ENCODE measurements around the gene TOMT. TPM values are rescaled to one million over a fixed set of nuclear protein-coding genes. Genes with fewer than 3 reads are reported as not detected.
A peak's percentile ranks its signal among the peaks of the same experiment; 100 is the strongest.

TOMT gene
- total and polyA plus RNA-seq, 2 donors, result not detected

DNA sequence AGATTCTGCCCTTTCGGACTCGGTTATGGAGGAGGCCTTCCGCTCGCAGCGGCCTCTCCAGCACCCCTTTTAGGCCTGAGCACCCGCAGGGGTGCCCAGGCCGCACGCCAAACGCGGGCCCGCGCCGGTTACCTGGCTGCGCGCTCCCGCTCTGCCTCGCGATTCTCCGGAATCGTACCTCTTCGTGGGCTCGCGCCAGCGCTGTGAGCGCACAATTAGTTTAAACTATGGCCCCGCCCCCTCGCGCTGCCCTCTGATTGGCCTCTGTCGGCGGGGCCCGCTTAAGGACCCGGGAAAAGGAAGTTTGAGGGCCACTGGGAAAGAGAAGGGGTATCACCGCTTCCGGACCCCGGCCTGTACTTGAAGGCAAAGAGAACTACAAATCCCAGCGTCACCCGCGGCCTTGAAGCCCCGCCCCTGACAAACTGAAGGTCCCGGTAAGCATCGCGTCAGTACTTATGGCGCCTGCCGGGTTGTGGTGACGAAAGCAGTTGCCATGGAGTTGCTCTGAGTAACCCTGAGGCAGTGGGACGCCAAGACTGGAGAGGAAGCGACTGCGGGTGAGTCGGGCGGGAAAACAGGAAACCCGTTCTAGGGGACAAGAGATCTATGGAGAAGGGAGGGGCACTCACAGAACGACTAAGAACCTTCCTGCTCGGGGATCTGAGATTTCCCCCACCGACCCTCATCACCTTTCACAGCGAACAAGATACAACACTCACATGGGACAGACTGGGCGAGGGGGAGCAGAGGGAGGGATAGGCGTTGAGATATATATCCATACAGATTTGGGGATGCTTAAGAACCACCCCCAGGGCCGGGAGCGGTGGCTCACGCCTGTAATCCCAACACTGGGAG is 25.2 kb upstream of the TOMT start, which contains the start of the genes LRRC51 and NUMA1:
Gene LRRC51 (plus strand): TSS at position 525 of the 858 bp plus-strand sequence. CDS start 8,234 bp downstream, outside the sequence.
Gene NUMA1 (minus strand): TSS at position 217 of the 858 bp plus-strand sequence. CDS start 44,599 bp downstream, outside the sequence.
- peak; percentile 100 for DNase-seq (ENCODE audit: extremely low spot score)
- peak within 1 kb of the TSS; percentile 92 for H3K27ac ChIP-seq (ENCODE audit: low read depth)
- under 1% methylated on average over 60 of the region's 60 CpGs for WGBS
- H3K4me3 ChIP-seq (ENCODE audit: low read depth, low read length), result peak within 1 kb of the TSS; percentile 71
- no peaks in the 10 kb centered on the region for H3K36me3 ChIP-seq (ENCODE audit: insufficient read depth)
- H3K4me1 ChIP-seq (ENCODE audit: insufficient read depth), result peaks cover 2% of the 10 kb centered on the region

DNA sequence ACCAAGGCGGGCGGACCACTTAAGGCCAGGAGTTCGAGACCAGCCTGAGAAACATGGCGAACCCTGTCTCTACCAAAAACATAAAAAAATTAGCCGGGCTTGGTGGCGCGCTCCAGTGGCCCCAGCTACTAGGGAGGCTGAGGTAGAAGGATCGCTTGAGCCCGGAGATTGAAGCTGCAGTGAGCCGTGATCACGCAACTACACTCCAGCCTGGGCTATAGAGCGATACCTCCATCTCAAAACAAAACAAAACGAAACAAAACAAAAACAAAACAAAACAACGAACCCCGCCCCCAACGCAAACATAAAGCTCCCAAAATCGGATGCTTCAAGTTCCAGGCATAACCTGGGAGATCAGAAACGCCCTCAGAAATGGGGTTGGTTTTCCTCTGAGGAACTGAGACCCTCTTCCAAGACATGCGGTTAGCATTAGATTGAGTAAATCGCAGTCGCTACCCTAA is 24.5 kb upstream of the TOMT start:
- peaks cover 2% of the 10 kb centered on the region for H3K4me1 ChIP-seq (ENCODE audit: insufficient read depth)
- no peak for DNase-seq (ENCODE audit: extremely low spot score)
- 66% methylated on average over 21 of the region's 21 CpGs for WGBS
- peak overlapping the region; percentile 86 for H3K27ac ChIP-seq (ENCODE audit: low read depth)
- peak overlapping the region; percentile 34 for H3K4me3 ChIP-seq (ENCODE audit: low read depth, low read length)
- H3K36me3 ChIP-seq (ENCODE audit: insufficient read depth), result no peaks in the 10 kb centered on the region

DNA sequence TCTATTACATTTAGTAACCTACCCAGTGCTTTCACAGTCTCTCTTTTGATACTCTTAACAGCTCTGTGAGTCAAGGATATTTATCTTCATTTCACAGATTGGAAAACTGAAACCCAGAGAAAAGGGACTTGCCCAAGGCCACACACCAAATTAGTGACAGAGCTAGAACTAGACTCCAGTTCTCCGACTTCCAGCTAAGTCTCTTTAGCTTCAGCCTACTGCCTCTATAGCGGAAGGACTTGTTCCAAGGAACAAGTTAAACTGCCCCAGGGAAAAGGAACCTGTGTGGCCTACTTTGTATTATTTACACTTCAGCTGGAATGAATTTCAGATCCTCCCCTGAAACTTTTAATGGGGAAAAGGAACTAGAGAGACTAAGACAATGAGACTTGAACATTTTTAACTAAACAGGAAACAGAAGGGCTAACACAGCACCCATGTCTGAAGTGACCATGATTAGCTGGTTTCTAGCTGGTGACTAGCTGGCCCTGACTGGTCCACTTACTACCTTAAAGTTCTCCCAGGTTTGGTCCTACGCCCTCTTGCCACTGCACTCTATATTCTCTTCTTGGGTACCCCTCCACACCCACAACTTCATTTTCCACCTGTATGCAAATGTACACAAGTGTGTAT is 23.8 kb upstream of the TOMT start:
- Histone ChIP-seq H3K4me3 (ENCODE audit: low read depth, low read length) (no peak overlapping the region), H3K27ac (ENCODE audit: low read depth) (peak overlapping the region; percentile 30), H3K36me3 (ENCODE audit: insufficient read depth) (no peaks in the 10 kb centered on the region), H3K4me1 (ENCODE audit: insufficient read depth) (peaks cover 2% of the 10 kb centered on the region)
- DNase-seq (ENCODE audit: extremely low spot score), result peak; percentile 39
- WGBS, result 91% methylated on average over 3 of the region's 3 CpGs

DNA sequence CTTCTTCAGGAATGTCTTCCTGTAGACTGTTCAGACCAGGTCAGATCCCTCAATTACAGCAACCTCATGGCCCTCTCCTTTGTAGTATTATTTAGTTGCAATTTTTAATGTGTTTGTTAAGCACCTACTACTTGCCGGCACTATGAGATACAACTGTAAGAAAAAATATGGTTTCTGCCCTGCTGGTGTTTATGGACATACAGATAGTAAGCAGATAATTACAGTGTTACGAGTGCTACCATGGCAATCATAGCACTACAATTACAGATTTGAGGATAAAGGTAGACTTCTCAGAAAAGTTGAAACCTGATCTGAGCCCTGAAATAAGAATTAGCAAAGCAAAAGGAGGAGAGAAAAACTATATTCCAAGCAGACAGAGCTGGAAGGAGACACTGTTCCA is 22.3 kb upstream of the TOMT start:
- no peaks in the 10 kb centered on the region for H3K36me3 ChIP-seq (ENCODE audit: insufficient read depth)
- peaks cover 2% of the 10 kb centered on the region for H3K4me1 ChIP-seq (ENCODE audit: insufficient read depth)
- no peak for DNase-seq (ENCODE audit: extremely low spot score)
- H3K4me3 ChIP-seq (ENCODE audit: low read depth, low read length), result no peak overlapping the region
- H3K27ac ChIP-seq (ENCODE audit: low read depth), result no peak overlapping the region
- 81% methylated on average over 2 of the region's 2 CpGs for WGBS

DNA sequence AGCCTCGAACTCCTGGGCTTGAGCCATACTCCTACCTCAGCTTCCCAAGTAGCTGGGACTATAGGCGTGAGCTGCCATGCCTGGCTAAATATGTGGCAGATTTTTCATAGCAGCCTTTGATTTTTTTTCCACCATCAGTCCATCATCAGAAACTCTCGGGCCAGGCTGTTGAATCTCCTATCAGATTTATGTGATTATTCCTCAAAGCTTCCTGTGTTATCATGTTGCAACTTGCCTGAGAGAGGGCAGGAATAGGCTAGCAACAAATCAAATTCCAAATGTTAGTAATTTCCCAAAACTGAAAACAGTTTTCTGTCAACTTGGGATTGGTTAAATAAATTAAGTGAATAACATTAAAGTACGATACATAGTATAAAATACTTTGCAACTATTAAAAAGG is 21.6 kb upstream of the TOMT start:
- Histone ChIP-seq H3K27ac (ENCODE audit: low read depth) (no peak overlapping the region), H3K36me3 (ENCODE audit: insufficient read depth) (no peaks in the 10 kb centered on the region), H3K4me3 (ENCODE audit: low read depth, low read length) (no peak overlapping the region), H3K4me1 (ENCODE audit: insufficient read depth) (peaks cover under 1% of the 10 kb centered on the region)
- 75% methylated on average over 4 of the region's 4 CpGs for WGBS
- no peak for DNase-seq (ENCODE audit: extremely low spot score)

DNA sequence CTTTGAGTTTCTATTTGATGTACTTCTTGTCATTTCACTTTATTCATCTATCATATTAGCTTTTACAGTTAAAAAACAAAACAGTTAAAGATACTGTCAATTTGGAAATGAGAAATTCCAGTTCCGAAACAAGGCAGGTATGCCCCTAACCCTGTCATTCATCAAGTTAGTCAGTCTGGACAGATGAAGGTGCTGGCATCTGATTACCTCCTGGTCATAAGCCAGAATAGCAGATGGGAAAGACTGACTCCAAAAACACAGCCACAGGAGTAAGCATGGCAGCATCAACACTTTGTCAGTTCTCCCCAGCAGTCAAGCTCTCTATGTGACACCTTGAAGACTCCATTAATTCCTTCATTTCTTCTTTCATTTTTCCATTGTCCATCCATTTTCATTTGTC is 20.8 kb upstream of the TOMT start:
- no peaks in the 10 kb centered on the region for H3K4me1 ChIP-seq (ENCODE audit: insufficient read depth)
- H3K27ac ChIP-seq (ENCODE audit: low read depth), result no peak overlapping the region
- DNase-seq (ENCODE audit: extremely low spot score), result no peak
- no peak overlapping the region for H3K4me3 ChIP-seq (ENCODE audit: low read depth, low read length)
- H3K36me3 ChIP-seq (ENCODE audit: insufficient read depth), result no peaks in the 10 kb centered on the region
- 95% methylated on average over 1 of the region's 1 CpG for WGBS

DNA sequence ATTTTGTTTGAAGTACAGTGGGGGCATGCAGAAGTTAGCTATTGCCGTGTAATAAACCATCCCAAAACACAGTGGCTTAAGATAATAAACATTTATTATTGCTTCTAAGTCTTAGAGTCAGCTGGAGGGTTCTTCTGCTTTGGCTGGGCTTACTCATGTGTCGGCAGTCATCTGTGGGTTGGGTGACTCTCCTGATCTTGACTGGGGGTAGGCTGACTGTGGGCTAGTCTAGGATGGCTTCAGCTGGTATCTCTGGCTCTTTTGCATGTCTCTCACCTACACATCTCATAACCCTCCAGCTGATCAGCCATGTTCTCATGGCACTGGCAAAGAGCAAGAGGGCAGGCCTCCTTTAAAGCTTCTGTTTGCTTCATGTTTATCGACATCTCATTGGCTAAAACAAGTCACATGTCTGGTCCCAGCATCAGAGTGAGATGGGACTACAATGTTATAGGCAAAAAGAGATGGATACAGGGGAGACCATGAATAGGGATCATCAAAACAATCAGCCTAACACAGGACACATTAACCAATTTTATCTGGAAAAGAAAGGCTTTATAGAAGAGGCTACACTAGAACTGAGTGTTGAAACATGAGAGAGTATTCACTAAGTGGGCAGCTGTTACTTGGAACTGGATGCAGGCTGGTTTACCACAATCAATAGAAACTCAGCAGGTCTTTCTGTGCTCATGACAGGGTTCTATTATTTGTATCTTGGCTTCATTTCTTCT is 19.9 kb upstream of the TOMT start:
- H3K4me3 ChIP-seq (ENCODE audit: low read depth, low read length), result no peak overlapping the region
- no peak overlapping the region for H3K27ac ChIP-seq (ENCODE audit: low read depth)
- DNase-seq (ENCODE audit: extremely low spot score), result no peak
- no peaks in the 10 kb centered on the region for H3K36me3 ChIP-seq (ENCODE audit: insufficient read depth)
- 78% methylated on average over 3 of the region's 3 CpGs for WGBS
- H3K4me1 ChIP-seq (ENCODE audit: insufficient read depth), result no peaks in the 10 kb centered on the region

DNA sequence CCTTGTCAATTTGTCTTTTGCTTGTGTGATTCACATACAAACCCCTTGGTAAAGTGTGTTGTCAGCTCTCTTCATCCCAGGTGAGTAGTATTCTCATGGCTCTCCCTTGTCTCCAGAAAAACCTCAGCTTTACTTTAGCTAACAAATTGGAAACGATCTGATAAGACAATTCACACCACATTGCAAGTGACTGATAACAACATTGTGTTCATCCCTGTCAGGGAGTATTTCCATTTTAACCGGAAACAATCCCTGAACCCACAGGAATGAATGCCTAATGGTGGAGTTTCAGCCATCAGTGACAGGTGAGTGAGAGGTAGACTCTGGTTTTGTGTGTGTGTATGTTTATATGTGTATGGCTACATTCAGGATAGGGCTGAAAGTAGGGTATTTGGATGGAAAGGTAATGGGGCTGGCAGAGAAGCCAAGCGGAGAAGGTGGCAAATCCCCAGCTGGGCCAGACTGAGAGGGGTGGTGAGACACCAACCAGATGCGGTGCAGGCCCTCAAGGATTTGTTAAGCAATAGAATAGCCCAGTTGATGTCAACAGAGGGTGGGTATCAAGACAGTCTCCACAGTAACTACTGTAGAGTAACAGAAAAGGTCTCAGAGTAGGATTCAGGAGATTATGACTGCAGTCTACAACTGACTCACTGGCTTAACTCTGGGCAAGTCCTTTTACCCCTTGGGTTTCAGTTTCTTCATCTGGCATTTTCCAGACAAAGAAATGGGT is 17.5 kb upstream of the TOMT start:
- DNase-seq (ENCODE audit: extremely low spot score), result no peak
- Histone ChIP-seq H3K4me1 (ENCODE audit: insufficient read depth) (no peaks in the 10 kb centered on the region), H3K4me3 (ENCODE audit: low read depth, low read length) (no peak overlapping the region), H3K36me3 (ENCODE audit: insufficient read depth) (no peaks in the 10 kb centered on the region), H3K27ac (ENCODE audit: low read depth) (no peak overlapping the region)
- 76% methylated on average over 4 of the region's 4 CpGs for WGBS

DNA sequence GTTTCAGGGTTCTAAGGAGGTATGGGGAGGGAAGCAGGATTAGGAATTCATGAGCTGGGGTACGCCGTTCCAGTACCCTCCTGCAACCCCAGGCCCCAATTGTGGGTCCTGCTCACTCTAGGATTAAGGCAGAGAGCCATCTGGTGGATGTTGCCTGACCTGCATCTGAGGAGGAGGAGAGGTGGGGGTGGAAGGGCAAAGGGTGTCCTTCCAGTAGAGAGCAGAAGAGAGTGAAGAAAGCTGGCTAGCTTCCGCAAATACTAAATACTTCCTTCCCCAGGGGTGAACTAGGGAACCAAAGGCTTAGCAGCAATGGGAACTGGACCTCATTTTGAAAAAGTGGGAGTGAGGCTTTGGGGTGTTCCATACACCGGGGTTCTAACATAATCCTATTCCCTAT is 14.4 kb upstream of the TOMT start:
- Histone ChIP-seq H3K4me3 (ENCODE audit: low read depth, low read length) (no peak overlapping the region), H3K27ac (ENCODE audit: low read depth) (no peak overlapping the region), H3K4me1 (ENCODE audit: insufficient read depth) (no peaks in the 10 kb centered on the region), H3K36me3 (ENCODE audit: insufficient read depth) (no peaks in the 10 kb centered on the region)
- DNase-seq (ENCODE audit: extremely low spot score), result no peak
- WGBS, result 31% methylated on average over 4 of the region's 4 CpGs

DNA sequence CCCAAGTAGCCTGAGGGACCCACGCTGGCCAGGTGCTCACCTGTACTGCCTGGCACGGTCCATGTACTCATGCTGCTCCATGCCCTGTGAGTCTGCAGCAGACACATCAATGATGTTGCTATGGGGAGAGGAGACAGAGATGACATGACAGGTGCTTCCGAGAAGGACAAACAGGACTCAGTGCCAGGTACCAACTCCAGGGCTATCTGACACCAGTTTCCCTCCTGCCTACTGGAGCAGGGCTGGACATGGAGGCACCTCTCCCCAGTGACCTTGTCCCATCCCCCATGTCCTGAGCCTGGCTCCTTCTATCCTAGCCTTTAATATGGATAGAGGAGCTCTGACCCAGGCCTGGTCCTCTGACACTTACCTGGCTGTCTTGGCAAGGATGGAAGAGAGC is 7.0 kb upstream of the TOMT start:
- Histone ChIP-seq H3K27ac (ENCODE audit: low read depth) (no peak overlapping the region), H3K4me3 (ENCODE audit: low read depth, low read length) (no peak overlapping the region), H3K36me3 (ENCODE audit: insufficient read depth) (peaks cover 2% of the 10 kb centered on the region), H3K4me1 (ENCODE audit: insufficient read depth) (no peaks in the 10 kb centered on the region)
- DNase-seq (ENCODE audit: extremely low spot score), result no peak
- 93% methylated on average over 3 of the region's 3 CpGs for WGBS

DNA sequence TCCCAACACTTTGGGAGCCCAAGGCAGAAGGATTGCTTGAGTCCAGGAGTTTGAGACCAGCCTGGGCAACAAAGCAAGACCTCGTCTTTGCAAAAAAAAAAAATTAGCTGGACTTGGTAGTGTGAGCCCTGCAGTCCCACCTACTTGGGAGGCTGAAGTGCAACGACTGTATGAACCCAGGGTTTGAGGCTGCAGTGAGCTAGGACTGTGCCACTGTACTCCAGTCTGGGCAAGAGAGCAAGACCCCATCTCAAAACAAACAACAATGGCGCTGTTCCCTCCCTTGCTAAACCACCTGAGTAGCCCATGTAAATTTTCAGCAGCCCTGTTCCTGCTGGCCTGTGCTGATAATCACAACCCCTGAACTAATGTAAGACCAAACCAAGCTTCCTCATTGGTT is 5.7 kb upstream of the TOMT start:
- H3K36me3 ChIP-seq (ENCODE audit: insufficient read depth), result peaks cover 2% of the 10 kb centered on the region
- WGBS, result 85% methylated on average over 3 of the region's 3 CpGs

DNA sequence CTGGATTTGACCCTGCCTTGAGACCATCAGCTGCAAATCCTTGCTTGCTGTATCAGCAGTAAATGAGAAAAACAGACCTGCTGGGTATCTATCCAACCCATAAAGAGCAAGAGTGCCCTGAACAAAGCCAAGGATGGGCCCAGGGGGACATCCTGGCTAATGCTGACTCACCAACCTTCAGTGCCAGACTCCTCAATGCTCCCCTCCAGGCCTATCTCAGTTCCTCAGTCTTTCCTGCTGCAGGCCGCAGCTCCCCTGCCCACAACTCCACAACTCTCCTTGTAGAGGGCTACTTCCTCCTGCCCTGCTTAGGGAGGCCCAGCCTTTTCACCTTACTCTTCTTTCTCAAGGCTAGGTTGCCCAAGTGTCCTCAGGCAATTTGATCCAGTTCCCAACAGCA is 5.3 kb upstream of the TOMT start:
- H3K4me1 ChIP-seq (ENCODE audit: insufficient read depth), result no peaks in the 10 kb centered on the region
- H3K27ac ChIP-seq (ENCODE audit: low read depth), result no peak overlapping the region
- H3K4me3 ChIP-seq (ENCODE audit: low read depth, low read length), result no peak overlapping the region
- 89% methylated on average over 1 of the region's 1 CpG for WGBS
- peaks cover 2% of the 10 kb centered on the region for H3K36me3 ChIP-seq (ENCODE audit: insufficient read depth)
- DNase-seq (ENCODE audit: extremely low spot score), result no peak

More for the DNA sequence above, 5.7 kb upstream of the TOMT start:
- H3K4me3 ChIP-seq (ENCODE audit: low read depth, low read length), result no peak overlapping the region
- no peaks in the 10 kb centered on the region for H3K4me1 ChIP-seq (ENCODE audit: insufficient read depth)
- no peak for DNase-seq (ENCODE audit: extremely low spot score)
- H3K27ac ChIP-seq (ENCODE audit: low read depth), result no peak overlapping the region

DNA sequence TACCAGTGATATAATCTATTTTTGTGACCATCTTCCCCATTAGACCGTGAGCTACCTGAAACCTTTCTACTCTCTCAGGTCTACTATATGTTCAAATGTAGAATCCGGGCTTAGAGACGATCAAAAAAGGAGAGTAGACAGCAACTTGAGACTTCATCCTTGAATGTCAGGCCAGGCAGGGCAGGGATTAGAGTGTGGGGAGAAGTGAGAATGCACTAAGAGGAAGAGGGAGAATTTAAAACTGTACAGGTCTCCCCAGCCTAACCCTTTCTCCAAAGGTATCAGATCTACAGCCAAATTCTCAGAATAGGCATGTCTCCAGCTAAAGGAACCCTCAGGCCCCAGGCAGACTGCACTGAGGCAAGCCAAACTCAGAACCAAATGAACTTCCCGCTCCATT is 3.6 kb upstream of the TOMT start:
- H3K4me3 ChIP-seq (ENCODE audit: low read depth, low read length), result peak overlapping the region; percentile 78
- H3K36me3 ChIP-seq (ENCODE audit: insufficient read depth), result no peaks in the 10 kb centered on the region
- H3K4me1 ChIP-seq (ENCODE audit: insufficient read depth), result no peaks in the 10 kb centered on the region
- 50% methylated on average over 4 of the region's 4 CpGs for WGBS
- DNase-seq (ENCODE audit: extremely low spot score), result no peak
- peak overlapping the region; percentile 15 for H3K27ac ChIP-seq (ENCODE audit: low read depth)

All from urinary bladder (tissue), 4 donors.